Activated CD8-positive, alpha-beta memory T cell treated with anti-CD3 and anti-CD28 coated beads, Interleukin-2, amount 50 U/mL, for 24 hours (primary cell): ENCODE measurements around the gene TAF4.
"Not testable (repeated sequence)": the region's sequence is repeated elsewhere in the genome, so short reads cannot be mapped to it uniquely, and the experiment has no call there.

Experiments used
- DNase-seq: peaks from one replicate; pipeline ENCODE4 v3.0.0-alpha.2; 2020; ENCODE audit errors: extremely low read depth

TAF4 gene, protein sequence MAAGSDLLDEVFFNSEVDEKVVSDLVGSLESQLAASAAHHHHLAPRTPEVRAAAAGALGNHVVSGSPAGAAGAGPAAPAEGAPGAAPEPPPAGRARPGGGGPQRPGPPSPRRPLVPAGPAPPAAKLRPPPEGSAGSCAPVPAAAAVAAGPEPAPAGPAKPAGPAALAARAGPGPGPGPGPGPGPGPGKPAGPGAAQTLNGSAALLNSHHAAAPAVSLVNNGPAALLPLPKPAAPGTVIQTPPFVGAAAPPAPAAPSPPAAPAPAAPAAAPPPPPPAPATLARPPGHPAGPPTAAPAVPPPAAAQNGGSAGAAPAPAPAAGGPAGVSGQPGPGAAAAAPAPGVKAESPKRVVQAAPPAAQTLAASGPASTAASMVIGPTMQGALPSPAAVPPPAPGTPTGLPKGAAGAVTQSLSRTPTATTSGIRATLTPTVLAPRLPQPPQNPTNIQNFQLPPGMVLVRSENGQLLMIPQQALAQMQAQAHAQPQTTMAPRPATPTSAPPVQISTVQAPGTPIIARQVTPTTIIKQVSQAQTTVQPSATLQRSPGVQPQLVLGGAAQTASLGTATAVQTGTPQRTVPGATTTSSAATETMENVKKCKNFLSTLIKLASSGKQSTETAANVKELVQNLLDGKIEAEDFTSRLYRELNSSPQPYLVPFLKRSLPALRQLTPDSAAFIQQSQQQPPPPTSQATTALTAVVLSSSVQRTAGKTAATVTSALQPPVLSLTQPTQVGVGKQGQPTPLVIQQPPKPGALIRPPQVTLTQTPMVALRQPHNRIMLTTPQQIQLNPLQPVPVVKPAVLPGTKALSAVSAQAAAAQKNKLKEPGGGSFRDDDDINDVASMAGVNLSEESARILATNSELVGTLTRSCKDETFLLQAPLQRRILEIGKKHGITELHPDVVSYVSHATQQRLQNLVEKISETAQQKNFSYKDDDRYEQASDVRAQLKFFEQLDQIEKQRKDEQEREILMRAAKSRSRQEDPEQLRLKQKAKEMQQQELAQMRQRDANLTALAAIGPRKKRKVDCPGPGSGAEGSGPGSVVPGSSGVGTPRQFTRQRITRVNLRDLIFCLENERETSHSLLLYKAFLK

DNA sequence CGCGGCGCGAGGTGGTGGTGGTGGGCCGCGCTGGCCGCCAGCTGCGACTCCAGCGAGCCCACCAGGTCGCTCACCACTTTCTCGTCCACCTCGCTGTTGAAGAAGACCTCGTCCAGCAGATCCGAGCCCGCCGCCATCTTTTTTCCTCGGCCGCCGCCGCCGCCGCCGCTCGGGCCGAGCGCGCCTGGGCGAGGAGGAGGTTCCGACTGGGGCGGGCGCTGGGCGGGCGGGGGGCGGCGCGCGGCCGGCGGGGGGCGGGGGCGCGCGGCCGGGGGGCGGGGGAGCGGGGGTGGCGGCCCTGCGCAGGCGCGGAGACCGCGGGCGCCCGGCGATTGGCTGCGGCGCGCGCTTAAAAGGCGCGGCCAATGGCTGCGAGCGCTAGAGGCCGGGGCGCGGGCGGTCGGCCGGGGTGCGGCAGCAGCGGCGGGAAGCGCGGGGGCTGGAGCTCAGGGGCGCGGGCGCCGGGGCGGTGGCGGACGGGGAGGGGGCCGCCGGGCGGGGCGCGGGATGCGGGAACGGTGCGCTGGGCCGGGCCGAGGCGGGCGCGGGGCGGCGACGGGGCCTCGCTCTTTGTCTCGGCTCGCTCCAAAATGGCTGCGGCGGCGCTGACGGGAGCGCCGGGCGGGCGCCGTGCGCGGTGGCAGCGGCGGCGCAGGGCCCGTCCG, at the start of gene TAF4:
Gene TAF4 (minus strand): TSS at position 208 of the 665 bp plus-strand sequence. CDS start 71 bp downstream, at position 137.
- no peak for DNase-seq

DNA sequence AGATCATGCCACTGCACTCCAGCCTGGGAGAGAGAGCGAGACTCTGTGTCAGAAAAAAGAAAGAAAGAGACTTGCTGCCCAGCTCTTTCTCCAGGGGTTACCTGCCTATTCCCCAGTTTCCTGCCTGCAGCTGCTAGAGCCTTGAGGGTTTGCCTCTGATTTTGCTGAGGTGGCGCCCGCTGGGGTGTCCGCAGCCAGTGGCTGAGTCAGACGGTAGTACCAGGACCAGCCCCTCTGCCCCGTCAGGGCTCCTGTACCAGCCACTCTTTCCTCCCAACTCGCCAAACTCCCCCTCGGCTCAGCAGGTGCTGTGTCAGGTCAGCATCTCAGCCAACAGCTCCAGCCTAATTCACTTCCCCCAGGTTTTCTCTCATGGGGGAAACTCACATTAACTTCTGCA, 49.2 kb upstream of the TAF4 start:
- DNase-seq = no peak

DNA sequence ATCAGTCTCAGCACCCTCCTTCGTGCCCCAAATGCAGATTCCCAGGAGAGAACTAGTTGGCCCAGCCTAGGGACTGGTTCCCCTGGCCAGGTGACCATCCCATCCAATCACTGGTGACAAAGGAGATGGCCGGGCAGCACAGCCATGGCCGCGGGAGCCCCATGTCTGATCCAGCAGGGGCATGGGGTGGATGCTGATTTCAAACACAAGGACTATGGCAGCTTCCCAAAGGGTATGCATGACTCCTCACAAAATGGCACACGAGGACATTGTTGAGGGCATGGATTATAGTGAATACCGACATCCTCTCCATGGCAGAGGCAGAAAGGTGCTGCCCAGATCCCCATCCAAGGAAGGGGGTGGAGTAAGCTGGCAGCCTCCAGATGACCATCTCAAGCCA, 46.7 kb upstream of the TAF4 start:
- no peak for DNase-seq

DNA sequence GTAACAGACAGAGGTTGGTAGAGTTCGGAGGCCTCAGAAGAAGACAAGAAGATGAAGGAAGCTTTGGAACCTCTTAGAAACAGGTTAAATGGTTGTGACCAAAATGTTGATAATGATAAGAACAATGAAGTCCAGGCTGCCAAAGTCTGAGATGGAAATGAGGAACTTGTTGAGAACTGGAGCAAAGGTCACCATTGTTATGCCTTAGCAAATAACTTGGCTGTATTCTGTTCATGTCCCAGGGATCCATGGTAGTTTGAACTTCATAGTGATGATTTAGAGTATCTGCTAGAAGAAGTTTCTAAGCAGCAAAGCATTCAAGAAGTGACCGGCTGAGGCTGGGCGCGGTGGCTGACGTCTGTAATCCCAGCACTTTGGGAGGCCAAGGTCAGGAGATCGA, 45.5 kb upstream of the TAF4 start:
- DNase-seq = no peak

DNA sequence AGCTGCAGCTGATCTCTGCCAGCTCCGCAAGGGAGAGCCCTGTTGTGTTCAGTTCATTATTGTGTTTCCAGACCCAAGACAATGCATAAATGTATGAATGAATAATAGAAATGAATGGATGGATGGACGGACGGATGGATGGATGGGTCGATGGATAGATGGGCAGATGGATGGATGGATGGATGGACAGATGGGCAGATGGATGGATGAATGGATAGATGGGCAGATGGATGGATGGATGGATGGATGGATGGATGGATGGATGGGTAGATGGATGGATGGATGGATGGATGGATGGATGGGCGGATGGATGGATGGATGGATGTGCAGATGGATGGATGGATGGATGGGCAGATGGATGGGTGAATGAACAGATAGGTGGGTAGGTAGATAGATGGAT, 39.9 kb upstream of the TAF4 start:
- DNase-seq = no peak

DNA sequence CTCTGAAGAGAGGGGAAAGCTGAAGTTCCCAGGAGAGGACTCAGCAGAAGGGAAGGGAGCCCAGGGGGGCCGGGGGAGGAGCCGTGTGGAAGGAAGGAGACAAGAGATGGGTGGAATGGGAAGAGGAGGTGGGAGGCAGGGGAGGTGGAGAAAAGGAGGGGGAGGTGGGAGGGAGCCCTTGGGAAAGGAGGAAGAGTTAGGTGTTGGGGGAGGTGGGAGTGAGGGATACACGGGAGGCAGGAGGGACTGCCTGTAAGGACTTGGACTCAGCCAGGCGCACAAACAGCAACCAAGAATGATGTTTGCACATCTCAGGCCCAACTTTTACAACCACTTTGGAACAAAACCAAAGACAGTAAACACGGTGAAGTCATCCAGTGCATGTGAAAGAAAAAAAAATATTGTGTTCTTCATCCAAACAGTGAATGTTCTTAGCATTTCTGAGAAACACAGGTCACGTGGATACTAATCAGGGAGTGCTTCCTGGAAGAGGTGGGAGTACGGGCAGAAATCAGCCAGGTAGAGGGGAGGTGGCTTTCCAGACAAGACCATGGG, 39.2 kb upstream of the TAF4 start:
- no peak for DNase-seq

DNA sequence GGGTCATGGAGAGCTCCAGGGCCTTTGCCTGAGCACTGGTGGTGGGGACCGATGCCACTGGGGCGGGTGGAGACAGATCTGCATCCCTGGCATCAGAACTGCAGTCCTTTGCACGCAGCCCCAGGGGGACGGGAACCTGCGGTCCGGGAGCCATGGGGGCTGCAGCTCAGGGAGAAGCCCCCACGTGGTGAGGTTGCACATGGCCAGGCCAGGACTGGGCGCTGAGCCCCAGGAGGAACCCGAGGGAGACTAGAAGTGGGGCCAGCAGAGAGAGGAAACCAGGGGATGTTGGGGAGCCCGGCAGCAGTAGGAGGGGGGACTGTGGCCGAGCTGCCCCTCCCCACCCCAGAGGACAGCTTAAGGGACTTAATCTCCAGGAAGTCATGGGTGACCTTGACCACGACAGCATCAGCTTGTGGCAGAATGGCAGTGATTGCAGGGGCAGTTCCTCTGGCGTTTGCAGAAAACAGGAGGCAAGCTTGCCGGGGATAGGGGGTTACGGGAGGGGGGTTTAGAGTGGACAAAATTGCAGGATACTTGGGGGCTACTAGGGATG, 38.6 kb upstream of the TAF4 start:
- no peak for DNase-seq

DNA sequence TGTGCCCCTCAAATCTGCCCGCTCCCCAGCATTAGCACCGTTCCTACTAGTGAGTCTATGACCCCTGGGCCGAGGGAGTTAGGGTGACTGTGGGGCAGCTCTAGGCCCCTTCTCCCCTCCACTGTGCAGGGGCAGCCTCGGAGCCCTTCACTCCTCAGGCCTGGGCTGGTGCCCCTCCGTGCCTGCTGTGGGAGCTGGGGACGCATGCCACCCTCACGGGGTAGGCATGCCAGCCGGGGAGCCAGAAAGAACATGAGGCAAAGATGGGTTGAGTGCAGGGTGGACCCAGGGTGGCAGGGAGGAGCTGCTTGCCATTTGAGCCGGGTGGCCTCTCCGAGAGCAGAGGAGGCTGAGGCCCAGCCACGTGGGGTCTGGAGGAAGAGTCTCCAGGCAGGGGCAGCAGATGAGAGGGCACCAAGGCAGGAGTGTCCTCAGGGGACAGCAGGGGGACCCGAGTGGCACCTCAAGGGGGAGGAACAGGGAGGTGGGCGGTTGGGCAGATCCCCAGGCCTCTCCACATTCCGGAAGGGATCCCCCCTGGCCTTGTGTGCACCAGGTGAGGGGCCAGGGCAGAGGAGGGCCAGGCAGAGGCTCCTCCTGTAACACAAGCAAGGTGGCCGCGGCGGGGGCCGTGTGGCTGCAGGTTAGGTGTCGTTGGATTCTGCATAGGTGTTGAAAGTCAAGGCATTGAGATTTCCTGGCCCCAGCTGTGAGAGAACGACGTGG, 38.0 kb upstream of the TAF4 start:
- no peak for DNase-seq

DNA sequence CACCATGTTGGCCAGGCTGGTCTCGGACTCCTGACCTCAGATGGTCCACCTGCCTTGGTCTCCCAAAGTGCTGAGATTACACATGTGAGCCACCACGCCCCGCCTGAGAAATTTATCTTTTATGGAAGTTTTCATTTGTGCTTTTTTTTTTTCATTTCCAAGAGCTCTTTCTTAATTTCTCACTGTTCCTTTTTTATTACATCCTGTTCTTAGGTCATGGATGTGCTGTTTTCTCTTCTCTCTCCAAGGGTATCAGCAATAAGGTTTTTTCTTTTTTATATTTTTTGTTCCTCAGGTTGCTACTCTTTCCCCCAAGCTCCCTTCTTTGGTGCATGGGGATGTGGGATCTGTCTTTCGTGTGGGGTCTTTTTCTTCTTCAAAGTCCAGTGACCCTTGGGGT, 35.4 kb upstream of the TAF4 start:
- no peak for DNase-seq

DNA sequence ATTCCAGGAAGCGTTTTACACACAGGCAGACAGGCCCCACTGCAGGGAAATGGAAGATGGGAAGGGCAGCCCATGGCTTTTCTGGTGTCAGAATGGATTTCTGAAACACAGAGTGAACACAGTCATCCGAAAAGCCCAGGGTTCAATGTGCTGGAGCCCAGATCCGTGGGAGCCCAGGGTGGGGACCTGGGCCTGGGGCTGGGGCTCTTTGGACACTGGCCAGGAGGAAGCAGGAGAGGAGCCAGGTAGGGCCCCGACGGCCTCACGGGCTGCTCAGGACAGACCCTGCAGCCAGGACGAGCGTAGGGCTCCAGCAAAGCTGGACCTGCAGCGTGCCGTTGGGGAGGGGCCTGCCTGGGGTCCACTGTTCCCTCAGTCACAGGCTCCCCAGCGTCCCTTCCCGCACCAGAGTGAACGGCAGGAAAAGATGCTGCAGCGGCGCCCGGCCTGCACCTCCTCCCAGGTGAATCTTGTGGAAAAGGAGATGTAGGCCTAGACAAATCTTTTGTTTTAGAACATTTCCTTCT, 32.3 kb upstream of the TAF4 start:
- no peak for DNase-seq

DNA sequence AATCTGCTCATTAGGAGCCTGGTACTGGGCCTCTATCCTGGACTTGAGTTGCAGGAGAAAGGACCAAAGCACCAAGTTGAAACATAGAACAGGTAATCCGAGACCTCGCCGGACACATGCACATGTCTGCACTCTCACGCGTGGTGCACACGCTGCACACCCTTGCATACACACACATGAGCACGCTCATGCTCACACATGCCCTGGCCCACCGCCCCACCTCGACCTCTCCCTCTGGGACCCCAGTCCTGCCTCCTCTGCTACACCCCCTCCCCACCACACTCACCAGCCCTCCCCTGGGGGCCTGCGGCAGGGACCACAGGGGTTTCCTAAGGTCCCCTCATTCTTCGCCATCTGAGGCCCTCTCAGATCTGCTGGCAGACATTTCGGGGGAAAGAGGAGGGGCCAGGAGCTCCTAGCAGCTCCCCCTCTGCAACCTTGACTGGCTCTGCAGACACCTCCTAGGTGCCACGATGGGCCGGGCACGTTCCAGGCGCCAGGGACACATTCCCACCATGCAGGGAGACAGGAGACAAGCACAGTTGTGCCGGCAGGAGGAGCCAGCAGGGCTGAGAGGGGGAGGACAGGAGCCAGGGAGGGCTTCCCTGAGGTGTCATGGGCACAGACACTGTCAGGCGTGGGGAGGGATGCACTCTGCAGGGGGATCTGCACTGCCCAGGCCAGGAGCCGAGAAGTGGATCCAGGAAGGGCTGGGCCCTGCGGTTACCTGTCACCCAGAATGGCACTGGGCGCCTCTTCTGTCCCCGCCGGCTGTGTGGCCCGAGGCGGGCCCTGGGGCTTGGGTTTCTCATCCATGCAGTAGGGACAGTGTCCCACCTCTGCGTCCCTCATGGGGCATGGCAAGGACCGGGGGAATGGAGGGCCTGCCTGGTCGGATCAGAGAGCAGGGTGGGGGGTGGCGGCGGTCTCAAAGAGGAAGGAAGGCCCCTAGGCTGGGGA, 31.0 kb upstream of the TAF4 start:
- no peak for DNase-seq

DNA sequence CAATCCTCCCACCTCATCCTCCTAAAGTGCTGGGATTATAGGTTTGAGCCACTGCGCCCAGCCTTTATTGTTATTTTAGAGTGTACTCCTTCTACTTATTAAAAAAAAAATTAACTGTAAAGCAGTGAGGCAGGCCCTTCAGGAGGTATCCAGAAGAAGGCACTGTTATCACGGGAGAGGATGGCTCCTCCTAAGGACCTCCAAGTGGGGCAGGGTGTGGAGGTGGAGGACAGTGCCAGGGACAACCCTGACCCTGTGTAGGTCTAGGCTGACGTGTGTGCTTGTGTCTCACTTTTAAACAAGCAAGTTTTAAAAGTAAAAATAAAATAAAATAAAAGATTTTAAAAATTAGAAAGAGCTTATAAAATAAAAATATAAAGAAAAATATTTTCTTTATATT, 23.7 kb upstream of the TAF4 start:
- no peak for DNase-seq

DNA sequence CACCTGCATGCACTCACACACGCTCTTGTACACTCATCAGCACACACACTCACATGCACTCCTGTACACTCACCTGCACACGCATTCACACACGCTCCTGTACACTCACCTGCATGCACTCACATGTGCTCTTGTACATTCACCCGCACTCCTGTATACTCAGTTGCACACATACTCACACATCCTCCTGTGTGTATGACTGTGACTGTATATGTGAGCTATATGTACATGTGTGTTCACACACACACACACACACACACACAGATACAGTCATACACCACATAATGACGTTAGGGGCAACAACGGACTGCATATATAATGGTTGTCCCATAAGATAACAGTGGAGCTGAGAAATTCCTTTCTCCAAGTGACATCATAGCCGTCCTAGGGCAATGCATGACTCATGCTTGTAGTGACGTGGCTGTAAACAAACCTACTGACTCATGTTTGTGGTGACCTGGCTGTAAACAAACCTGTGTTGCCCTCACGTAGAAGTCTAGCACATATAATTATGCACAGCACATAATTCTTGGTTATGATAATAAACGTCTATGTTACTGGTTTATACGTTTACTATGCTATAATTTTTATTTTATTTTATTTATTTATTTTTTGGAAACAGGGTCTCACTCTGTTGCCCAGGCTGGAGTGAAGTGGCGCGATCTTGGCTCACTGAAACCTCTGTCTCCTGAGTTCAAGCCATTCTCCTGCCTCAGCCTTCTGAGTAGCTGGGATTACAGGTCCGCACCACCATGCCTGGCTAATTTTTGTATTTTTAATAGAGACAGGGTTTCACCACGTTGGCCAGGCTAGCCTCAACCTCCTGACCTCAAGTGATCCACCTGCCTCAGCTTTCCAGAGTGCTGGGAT, 22.8 kb upstream of the TAF4 start:
- DNase-seq = no peak

DNA sequence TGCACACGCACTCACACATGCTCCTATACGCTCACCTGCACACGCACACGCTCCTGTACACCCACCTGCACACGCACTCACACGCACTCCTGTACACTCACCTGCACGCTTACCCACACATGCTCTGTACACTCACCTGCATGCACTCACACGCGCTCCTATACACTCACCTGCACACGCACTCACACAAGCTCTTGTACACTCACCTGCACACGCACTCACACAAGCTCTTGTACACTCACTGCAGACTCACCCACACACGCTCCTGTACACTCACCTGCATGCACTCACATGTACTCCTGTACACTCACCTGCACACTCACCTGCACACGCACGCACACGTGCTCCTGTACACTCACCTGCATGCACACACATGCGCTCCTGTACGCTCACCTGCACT, 22.0 kb upstream of the TAF4 start:
- no peak for DNase-seq

DNA sequence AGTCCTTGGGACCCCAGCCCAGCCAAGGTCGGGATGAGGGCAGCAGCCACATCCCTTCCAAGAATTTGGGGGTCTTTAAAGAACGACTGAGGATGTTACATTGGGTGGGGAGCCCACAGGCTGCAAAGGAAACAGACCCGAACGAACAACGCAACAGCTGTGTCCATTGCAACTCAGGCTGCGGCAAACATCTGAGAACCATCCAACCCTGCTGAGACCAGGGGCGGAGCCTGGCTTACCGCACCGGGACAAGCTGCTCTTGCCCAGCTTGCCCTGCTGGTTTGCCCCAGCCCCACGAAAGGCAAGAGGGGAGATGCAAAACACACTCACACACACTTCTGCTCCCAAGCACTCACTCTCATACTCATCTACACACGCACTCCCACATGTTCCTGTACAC, 21.5 kb upstream of the TAF4 start:
- DNase-seq = no peak

DNA sequence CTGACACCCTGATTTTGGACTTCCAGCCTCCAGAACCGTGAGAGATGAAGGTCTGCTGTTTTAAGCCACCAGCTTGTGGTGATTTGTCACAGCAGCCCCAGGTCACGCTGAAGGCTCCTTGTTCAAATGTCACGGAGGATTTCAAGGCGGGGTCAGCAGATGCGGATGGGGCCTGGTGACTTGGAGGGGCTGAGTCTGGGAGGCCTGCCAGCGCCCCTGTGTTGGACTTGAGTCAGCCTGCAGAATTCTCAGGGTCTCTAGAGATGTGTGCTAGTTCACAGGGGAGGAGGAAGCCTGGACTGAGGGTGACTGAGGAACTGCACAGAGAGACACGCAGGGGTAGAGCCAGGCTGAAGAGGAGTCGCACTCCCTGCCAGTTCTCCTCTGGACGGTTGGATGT, 19.5 kb upstream of the TAF4 start:
- DNase-seq = no peak

DNA sequence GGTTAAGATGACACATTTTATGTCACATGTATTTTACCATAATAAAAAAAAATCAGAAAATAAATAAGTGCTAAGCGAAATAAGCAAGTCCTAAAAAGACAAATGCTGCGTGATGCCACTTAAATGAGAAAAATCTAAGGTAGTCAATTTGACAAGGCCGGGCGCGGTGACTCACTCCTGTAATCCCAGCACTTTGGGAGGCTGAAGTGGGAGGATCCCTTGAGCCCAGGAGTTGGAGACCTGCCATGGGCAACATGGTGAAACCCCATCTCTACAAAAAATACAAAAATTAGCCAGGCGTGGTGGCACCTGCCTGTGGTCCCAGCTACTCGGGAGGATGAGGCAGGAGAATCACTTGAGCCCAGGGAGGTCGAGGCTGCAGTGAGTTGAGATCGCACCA, 18.5 kb upstream of the TAF4 start:
- not testable (repeated sequence) for DNase-seq

DNA sequence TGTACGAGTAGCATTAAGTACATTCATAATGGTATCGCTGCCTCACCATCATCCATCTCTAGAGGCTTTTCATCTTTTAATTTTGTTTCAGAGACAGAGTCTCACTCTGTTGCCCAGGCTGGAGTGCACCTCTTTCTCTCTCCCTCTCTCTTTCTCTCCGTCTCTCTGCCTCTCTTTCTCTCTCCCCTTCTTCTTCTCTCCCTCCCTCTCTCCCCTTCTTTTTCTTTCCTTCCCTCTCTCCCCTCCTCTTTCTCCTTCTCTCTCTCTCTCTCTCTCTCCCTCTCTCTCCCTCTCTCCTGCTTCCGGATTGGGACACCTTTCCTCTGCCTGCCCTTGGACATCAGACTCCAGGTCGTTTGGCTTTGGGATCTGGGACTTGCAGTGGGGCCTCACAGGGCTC, 17.6 kb upstream of the TAF4 start:
- DNase-seq = no peak
